Neural cell (in vitro differentiated cells): ENCODE results near the gene EHD4. TPM values are rescaled to one million over a fixed set of nuclear protein-coding genes. Genes with fewer than 3 reads are reported as not detected.

Experiments
- H2AFZ ChIP-seq: fragments of 200-600, 300-800 bp; sonication (generic), shearing (Covaris generic); 2 replicates; pipeline ENCODE4 v1.6.0; 2014; ENCODE audit warnings: low read depth, mild to moderate bottlenecking, antibody characterized with exemption, low read length, moderate library complexity
- H3F3A ChIP-seq: fragments of 200-600 bp; shearing (Covaris generic); 2 replicates; pipeline ENCODE4 v1.6.1; 2016; ENCODE audit warnings: mild to moderate bottlenecking, moderate library complexity, mixed read lengths, antibody characterized with exemption, low read length; ENCODE audit not compliant: insufficient read depth, poor library complexity, severe bottlenecking
- H3K27ac ChIP-seq: fragments of 200-600, 300-800 bp; sonication (generic), shearing (Covaris generic); 2 replicates; pipeline ENCODE4 v1.5.1; 2014; ENCODE audit warnings: mild to moderate bottlenecking, low read length, moderate library complexity
- H3K27me3 ChIP-seq: fragments of 300-800, 200-600 bp; sonication (generic), shearing (Covaris generic); 2 replicates; pipeline ENCODE4 v1.6.0; 2014; ENCODE audit warnings: mild to moderate bottlenecking, low read depth, low read length, moderate library complexity; ENCODE audit not compliant: insufficient read depth
- H3K36me3 ChIP-seq: fragments of 300-800, 200-600 bp; sonication (generic), shearing (Covaris generic); 2 replicates; pipeline ENCODE4 v1.5.1; 2014; ENCODE audit warnings: mild to moderate bottlenecking, antibody characterized with exemption, low read length, moderate library complexity; ENCODE audit not compliant: insufficient read depth
- H3K4me2 ChIP-seq: fragments of 300-800, 200-600 bp; sonication (generic), shearing (Covaris generic); 2 replicates; pipeline ENCODE4 v1.6.0; 2014; ENCODE audit warnings: mild to moderate bottlenecking, low read length
- H3K4me3 ChIP-seq: fragments of 300-800, 200-600 bp; sonication (generic), shearing (Covaris generic); 2 replicates; pipeline ENCODE4 v1.5.1; 2014; ENCODE audit warnings: mild to moderate bottlenecking, low read length, moderate library complexity
- H3K79me2 ChIP-seq: fragments of 200-600 bp; shearing (Covaris generic); replicated peaks from 2 replicates; pipeline ENCODE4 v1.6.0; 2014; ENCODE audit warnings: mild to moderate bottlenecking, low read length, moderate library complexity; ENCODE audit not compliant: insufficient read depth
- H3K9ac ChIP-seq: fragments of 300-800, 200-600 bp; sonication (generic), shearing (Covaris generic); 2 replicates; pipeline ENCODE4 v1.6.1; 2016; ENCODE audit warnings: mild to moderate bottlenecking, low read length, mixed read lengths
- H3K9me2 ChIP-seq: fragments of 200-600 bp; shearing (Covaris generic); 2 replicates; pipeline ENCODE4 v1.6.1; 2016; ENCODE audit warnings: mild to moderate bottlenecking, low read length, mixed read lengths; ENCODE audit not compliant: insufficient read depth
- H3K9me3 ChIP-seq: fragments of 200-600, 300-800 bp; sonication (generic), shearing (Covaris generic); 2 replicates; pipeline ENCODE4 v1.6.1; 2016; ENCODE audit warnings: mild to moderate bottlenecking, mixed run types, low read length, moderate library complexity, mixed read lengths
- H4K20me1 ChIP-seq: fragments of 200-600 bp; shearing (Covaris generic); 2 replicates; pipeline ENCODE4 v1.6.1; 2016; ENCODE audit warnings: mild to moderate bottlenecking, mixed run types; ENCODE audit not compliant: insufficient read depth
- EP300 ChIP-seq: fragments of 450-650 bp; conservative IDR thresholded peaks from 2 replicates; pipeline ENCODE4 v1.6.1; 2014; ENCODE audit warnings: antibody characterized with exemption, mild to moderate bottlenecking, moderate library complexity; ENCODE audit not compliant: poor library complexity, severe bottlenecking
- EZH2 ChIP-seq: fragments of 200-600, 300-800 bp; shearing (Covaris generic), sonication (generic); IDR thresholded peaks from 2 replicates; pipeline ENCODE4 v1.6.1; 2014; ENCODE audit warnings: antibody characterized with exemption, low read length, borderline replicate concordance, mild to moderate bottlenecking; ENCODE audit not compliant: insufficient read depth, poor library complexity, severe bottlenecking
- MXI1 ChIP-seq: fragments of 450-650 bp; conservative IDR thresholded peaks from 2 replicates; pipeline ENCODE4 v1.6.1; 2014; ENCODE audit warnings: antibody characterized with exemption, mild to moderate bottlenecking; ENCODE audit not compliant: poor library complexity, severe bottlenecking
- POLR2AphosphoS5 ChIP-seq: IDR thresholded peaks from 2 replicates; pipeline ENCODE4 v1.6.1; 2012
- RAD21 ChIP-seq: fragments of 450-650 bp; conservative IDR thresholded peaks from 2 replicates; pipeline ENCODE4 v1.6.1; 2014; ENCODE audit warnings: antibody characterized with exemption, mild to moderate bottlenecking, moderate library complexity
- SMC3 ChIP-seq: fragments of 450-650 bp; conservative IDR thresholded peaks from 2 replicates; pipeline ENCODE4 v1.6.1; 2014; ENCODE audit warnings: antibody characterized with exemption, mild to moderate bottlenecking, moderate library complexity; ENCODE audit not compliant: poor library complexity
- TAF1 ChIP-seq: IDR thresholded peaks from 2 replicates; pipeline ENCODE4 v1.6.1; 2012; ENCODE audit warnings: low read depth
- polyA plus RNA-seq: library from polyadenylated mRNA; depleted of rRNA; stranded (reverse); fragments of >200 nt; gene quantifications from 2 replicates; pipeline ENCODE4 v1.2.3, GENCODE V29; 2014
- TF ChIP-seq, protein P1 (sequence below): IDR thresholded peaks from 2 replicates; pipeline ENCODE4 v1.6.1; 2012; ENCODE audit warnings: borderline replicate concordance
- TF ChIP-seq, protein P2 (sequence below): fragments of 450-650 bp; IDR thresholded peaks from 2 replicates; pipeline ENCODE4 v1.5.1; 2014; ENCODE audit warnings: antibody characterized with exemption, mild to moderate bottlenecking, moderate library complexity; ENCODE audit not compliant: poor library complexity, severe bottlenecking

EHD4 gene
- polyA plus RNA-seq, 1 donor from 2014 or later: 0.09 TPM

DNA sequence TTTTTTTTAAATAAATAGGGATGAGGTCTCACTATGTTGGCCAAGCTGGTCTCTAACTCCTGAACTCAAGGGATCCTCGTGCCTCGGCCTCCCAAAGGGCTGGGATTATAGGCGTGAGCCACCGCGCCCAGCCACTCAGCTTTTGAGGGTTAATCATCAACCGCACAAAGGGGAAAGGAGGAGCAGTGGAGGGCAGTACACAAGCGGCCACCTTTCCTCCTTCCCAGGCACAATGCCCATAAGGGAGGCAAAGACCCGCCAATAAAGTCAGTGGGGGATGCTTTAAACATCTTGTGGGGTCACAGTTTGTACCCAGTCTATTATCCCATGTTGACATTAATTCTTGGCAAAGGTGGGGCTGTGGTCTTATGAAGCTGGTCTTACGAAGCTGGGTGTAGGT lies 32.4 kb downstream of the EHD4 start:
- H3K9me3 ChIP-seq: no peaks in the 10 kb centered on the region
- no peaks in the 10 kb centered on the region for H3K9me2 ChIP-seq
- no peak overlapping the region for H3K9ac ChIP-seq
- H3F3A ChIP-seq: no peaks in the 10 kb centered on the region
- H3K4me2 ChIP-seq: no peak overlapping the region
- H3K4me3 ChIP-seq: no peak overlapping the region
- no peaks in the 10 kb centered on the region for H3K36me3 ChIP-seq
- H3K27ac ChIP-seq: no peak overlapping the region
- no peaks in the 10 kb centered on the region for H3K27me3 ChIP-seq
- TF ChIP-seq EP300 (no peak), SMC3 (no peak)
- no peak overlapping the region for H2AFZ ChIP-seq
- no peaks in the 10 kb centered on the region for H3K79me2 ChIP-seq
- H4K20me1 ChIP-seq: no peaks in the 10 kb centered on the region

DNA sequence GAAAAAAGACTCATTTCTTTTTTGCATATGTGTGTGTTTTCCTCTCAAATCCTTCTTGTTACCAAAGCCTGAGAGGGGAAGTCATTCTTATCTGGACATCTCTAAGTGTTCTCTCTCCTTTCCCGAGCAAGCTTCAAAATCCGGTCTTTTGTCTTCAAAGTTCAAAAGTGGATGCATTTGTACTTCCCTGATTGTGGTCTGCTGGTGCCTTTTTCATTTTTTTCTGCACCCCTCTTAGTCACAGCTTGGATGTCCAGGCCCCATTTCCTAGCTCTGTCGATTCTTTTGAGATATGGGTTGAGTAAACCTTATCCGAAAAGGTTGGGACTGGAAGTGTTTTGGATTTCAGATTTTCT lies 34.8 kb downstream of the EHD4 start:
- no peaks in the 10 kb centered on the region for H3K9me3 ChIP-seq
- H3K36me3 ChIP-seq: no peaks in the 10 kb centered on the region
- no peak overlapping the region for H3K4me3 ChIP-seq
- no peak overlapping the region for H3K4me2 ChIP-seq
- H3K9ac ChIP-seq: no peak overlapping the region
- no peaks in the 10 kb centered on the region for H3K9me2 ChIP-seq
- H3K79me2 ChIP-seq: no peaks in the 10 kb centered on the region
- TF ChIP-seq, protein P1, sequence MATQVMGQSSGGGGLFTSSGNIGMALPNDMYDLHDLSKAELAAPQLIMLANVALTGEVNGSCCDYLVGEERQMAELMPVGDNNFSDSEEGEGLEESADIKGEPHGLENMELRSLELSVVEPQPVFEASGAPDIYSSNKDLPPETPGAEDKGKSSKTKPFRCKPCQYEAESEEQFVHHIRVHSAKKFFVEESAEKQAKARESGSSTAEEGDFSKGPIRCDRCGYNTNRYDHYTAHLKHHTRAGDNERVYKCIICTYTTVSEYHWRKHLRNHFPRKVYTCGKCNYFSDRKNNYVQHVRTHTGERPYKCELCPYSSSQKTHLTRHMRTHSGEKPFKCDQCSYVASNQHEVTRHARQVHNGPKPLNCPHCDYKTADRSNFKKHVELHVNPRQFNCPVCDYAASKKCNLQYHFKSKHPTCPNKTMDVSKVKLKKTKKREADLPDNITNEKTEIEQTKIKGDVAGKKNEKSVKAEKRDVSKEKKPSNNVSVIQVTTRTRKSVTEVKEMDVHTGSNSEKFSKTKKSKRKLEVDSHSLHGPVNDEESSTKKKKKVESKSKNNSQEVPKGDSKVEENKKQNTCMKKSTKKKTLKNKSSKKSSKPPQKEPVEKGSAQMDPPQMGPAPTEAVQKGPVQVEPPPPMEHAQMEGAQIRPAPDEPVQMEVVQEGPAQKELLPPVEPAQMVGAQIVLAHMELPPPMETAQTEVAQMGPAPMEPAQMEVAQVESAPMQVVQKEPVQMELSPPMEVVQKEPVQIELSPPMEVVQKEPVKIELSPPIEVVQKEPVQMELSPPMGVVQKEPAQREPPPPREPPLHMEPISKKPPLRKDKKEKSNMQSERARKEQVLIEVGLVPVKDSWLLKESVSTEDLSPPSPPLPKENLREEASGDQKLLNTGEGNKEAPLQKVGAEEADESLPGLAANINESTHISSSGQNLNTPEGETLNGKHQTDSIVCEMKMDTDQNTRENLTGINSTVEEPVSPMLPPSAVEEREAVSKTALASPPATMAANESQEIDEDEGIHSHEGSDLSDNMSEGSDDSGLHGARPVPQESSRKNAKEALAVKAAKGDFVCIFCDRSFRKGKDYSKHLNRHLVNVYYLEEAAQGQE: no peak
- TF ChIP-seq RAD21: no peak
- TF ChIP-seq POLR2AphosphoS5: no peak
- TF ChIP-seq MXI1: no peak
- TF ChIP-seq TAF1: no peak
- TF ChIP-seq SMC3: no peak
- TF ChIP-seq EP300: no peak
- no peak for TF ChIP-seq EZH2
- TF ChIP-seq, protein P2, sequence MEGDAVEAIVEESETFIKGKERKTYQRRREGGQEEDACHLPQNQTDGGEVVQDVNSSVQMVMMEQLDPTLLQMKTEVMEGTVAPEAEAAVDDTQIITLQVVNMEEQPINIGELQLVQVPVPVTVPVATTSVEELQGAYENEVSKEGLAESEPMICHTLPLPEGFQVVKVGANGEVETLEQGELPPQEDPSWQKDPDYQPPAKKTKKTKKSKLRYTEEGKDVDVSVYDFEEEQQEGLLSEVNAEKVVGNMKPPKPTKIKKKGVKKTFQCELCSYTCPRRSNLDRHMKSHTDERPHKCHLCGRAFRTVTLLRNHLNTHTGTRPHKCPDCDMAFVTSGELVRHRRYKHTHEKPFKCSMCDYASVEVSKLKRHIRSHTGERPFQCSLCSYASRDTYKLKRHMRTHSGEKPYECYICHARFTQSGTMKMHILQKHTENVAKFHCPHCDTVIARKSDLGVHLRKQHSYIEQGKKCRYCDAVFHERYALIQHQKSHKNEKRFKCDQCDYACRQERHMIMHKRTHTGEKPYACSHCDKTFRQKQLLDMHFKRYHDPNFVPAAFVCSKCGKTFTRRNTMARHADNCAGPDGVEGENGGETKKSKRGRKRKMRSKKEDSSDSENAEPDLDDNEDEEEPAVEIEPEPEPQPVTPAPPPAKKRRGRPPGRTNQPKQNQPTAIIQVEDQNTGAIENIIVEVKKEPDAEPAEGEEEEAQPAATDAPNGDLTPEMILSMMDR: no peak
- H2AFZ ChIP-seq: no peak overlapping the region
- no peaks in the 10 kb centered on the region for H3K27me3 ChIP-seq
- no peaks in the 10 kb centered on the region for H4K20me1 ChIP-seq
- H3K27ac ChIP-seq: no peak overlapping the region
- no peaks in the 10 kb centered on the region for H3F3A ChIP-seq
